HG03039 (cell line): ENCODE measurements around the gene ULK4.

Experiments used
- ATAC-seq: cut with Tn5 transposase; IDR thresholded peaks from one replicate; pipeline ENCODE4 v1.9.1; 2021; ENCODE audit warnings: mild to moderate bottlenecking, moderate library complexity; ENCODE audit not compliant: unreplicated experiment

ULK4 gene

GRCh38 chr3:41202834-41203345 is 759.0 kb downstream of the ULK4 start:
- ATAC-seq = no peak

- no peak for ATAC-seq
Observed at GRCh38 chr3:41202075-41202833, 759.6 kb downstream of the ULK4 start.

GRCh38 chr3:41200669-41201021 is 761.3 kb downstream of the ULK4 start:
- no peak for ATAC-seq

- peak; percentile 7 for ATAC-seq
Observed at GRCh38 chr3:41199866-41200668, 761.8 kb downstream of the ULK4 start.

- peak; percentile 65 for ATAC-seq
Observed at GRCh38 chr3:41198950-41199865, 762.7 kb downstream of the ULK4 start, which contains the start of gene CTNNB1. Gene CTNNB1 (plus strand): TSS chr3:41199505. CDS start chr3:41224069, 24,564 bp downstream.

- ATAC-seq = no peak
Observed at GRCh38 chr3:41198526-41198925, 763.4 kb downstream of the ULK4 start.

- ATAC-seq = no peak
Observed at GRCh38 chr3:41198046-41198445, 763.9 kb downstream of the ULK4 start.
